ENCODE measurements around the gene EML4. TPM values are rescaled to one million over a fixed set of nuclear protein-coding genes. Genes with fewer than 3 reads are reported as not detected.

Gene EML4
- total RNA-seq, 1 experiment from 2014 or later: 38.3 TPM

DNA sequence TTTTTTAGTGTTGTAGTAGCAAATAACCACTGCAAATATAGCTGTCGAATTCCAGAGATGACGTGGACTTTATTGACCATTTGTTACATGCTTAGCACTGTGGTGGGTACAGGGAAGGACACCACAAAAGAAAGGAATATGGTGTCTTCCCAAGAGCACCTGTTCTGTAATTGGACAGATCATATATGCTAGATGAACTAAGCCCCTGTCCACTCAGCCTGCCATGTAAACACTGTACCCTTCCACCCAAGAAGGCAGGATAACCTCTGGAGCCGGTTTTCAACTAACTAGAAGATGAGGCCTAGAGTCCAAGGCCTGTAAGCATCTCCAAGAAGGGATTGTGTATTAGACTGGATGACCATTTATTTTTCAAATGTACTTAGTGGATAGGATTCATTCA lies 147.8 kb downstream of the EML4 start:
- H3K36me3 ChIP-seq (ENCODE audit: low read depth, low read length): peaks cover 15% of the 10 kb centered on the region; the same call in 1 of the 2 replicates
- intact Hi-C loops (cut with micrococcal nuclease): no loop called here
- peaks cover 10% of the 10 kb centered on the region for H3K4me1 ChIP-seq (ENCODE audit: insufficient read depth, low read length)
- H3K27me3 ChIP-seq (ENCODE audit: low read length): no peaks in the 10 kb centered on the region
- no peak overlapping the region for H3K27ac ChIP-seq (ENCODE audit: low read length)
- no peaks in the 10 kb centered on the region for H3K79me2 ChIP-seq (ENCODE audit: low read length)
- no peaks in the 10 kb centered on the region for H3F3A ChIP-seq (ENCODE audit: low read length, unreplicated experiment)
- H3K9me3 ChIP-seq (ENCODE audit: low read length): no peaks in the 10 kb centered on the region
- H4K20me1 ChIP-seq (ENCODE audit: low read length): no peaks in the 10 kb centered on the region
- TF ChIP-seq EZH2 (IDR thresholded peaks at IDR 0.05; ENCODE audit: low read length, unreplicated experiment) (no peak), EZH2phosphoT487 (IDR thresholded peaks at IDR 0.05; ENCODE audit: borderline replicate concordance, low read length) (no peak)
- TF ChIP-seq, protein P1, sequence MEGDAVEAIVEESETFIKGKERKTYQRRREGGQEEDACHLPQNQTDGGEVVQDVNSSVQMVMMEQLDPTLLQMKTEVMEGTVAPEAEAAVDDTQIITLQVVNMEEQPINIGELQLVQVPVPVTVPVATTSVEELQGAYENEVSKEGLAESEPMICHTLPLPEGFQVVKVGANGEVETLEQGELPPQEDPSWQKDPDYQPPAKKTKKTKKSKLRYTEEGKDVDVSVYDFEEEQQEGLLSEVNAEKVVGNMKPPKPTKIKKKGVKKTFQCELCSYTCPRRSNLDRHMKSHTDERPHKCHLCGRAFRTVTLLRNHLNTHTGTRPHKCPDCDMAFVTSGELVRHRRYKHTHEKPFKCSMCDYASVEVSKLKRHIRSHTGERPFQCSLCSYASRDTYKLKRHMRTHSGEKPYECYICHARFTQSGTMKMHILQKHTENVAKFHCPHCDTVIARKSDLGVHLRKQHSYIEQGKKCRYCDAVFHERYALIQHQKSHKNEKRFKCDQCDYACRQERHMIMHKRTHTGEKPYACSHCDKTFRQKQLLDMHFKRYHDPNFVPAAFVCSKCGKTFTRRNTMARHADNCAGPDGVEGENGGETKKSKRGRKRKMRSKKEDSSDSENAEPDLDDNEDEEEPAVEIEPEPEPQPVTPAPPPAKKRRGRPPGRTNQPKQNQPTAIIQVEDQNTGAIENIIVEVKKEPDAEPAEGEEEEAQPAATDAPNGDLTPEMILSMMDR (conservative IDR thresholded peaks at IDR 0.05; ENCODE audit: low read depth, low read length): no peak
- BruUV-seq (replicated peaks): no TSS peak
- no peak overlapping the region for H2AFZ ChIP-seq (ENCODE audit: low read length)
- no peak overlapping the region for H3K4me2 ChIP-seq (ENCODE audit: low read length)
- no peak overlapping the region for H3K4me3 ChIP-seq (ENCODE audit: low read length)
- DNase-seq (no peak), ATAC-seq (no peak)
- CTCF ChIA-PET: no interaction called here
- POLR2A ChIA-PET (ENCODE audit: unreplicated experiment): no interaction called here
- no peaks in the 10 kb centered on the region for H3K9me2 ChIP-seq (replicated peaks; ENCODE audit: low read length)
- H3K9ac ChIP-seq (ENCODE audit: low read length): no peak overlapping the region

DNA sequence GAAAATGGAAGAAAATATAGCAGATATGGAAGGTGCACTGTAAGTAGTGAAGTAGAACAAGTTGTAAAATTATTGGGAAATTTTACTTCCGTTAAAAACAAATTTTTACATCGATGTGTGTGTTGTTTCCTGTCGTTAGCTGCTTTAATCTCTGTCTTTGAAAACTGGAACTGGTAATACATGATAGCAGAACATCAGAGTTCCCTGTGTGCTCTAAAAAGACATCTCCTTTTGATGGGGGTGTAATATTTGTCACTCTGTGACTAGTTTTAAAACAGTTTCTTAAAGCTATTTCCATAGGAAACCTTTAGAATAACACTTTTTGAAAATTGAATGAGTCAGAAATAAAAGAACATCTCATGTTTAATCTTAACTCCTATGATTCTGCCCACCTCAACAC lies 148.3 kb downstream of the EML4 start:
- TF ChIP-seq, protein P1 (conservative IDR thresholded peaks at IDR 0.05; ENCODE audit: low read depth, low read length): no peak
- TF ChIP-seq EZH2 (IDR thresholded peaks at IDR 0.05; ENCODE audit: low read length, unreplicated experiment) (no peak), EZH2phosphoT487 (IDR thresholded peaks at IDR 0.05; ENCODE audit: borderline replicate concordance, low read length) (no peak)
- DNase-seq (no peak), ATAC-seq (no peak)
- intact Hi-C loops (cut with micrococcal nuclease): no loop called here
- H3K4me1 ChIP-seq (ENCODE audit: insufficient read depth, low read length): peaks cover 10% of the 10 kb centered on the region
- H3K9ac ChIP-seq (ENCODE audit: low read length): no peak overlapping the region
- H3K4me3 ChIP-seq (ENCODE audit: low read length): no peak overlapping the region
- no peaks in the 10 kb centered on the region for H3K79me2 ChIP-seq (ENCODE audit: low read length)
- peaks cover 15% of the 10 kb centered on the region; the same call in 1 of the 2 replicates for H3K36me3 ChIP-seq (ENCODE audit: low read depth, low read length)
- no peak overlapping the region for H3K4me2 ChIP-seq (ENCODE audit: low read length)
- no peaks in the 10 kb centered on the region for H3K9me2 ChIP-seq (replicated peaks; ENCODE audit: low read length)
- no peak overlapping the region for H2AFZ ChIP-seq (ENCODE audit: low read length)
- H3K27me3 ChIP-seq (ENCODE audit: low read length): no peaks in the 10 kb centered on the region
- H3K27ac ChIP-seq (ENCODE audit: low read length): no peak overlapping the region
- no TSS peak for BruUV-seq (replicated peaks)
- H3F3A ChIP-seq (ENCODE audit: low read length, unreplicated experiment): no peaks in the 10 kb centered on the region
- ChIA-PET CTCF (no interaction called here), POLR2A (ENCODE audit: unreplicated experiment) (no interaction called here)
- no peaks in the 10 kb centered on the region for H4K20me1 ChIP-seq (ENCODE audit: low read length)
- no peaks in the 10 kb centered on the region for H3K9me3 ChIP-seq (ENCODE audit: low read length)

DNA sequence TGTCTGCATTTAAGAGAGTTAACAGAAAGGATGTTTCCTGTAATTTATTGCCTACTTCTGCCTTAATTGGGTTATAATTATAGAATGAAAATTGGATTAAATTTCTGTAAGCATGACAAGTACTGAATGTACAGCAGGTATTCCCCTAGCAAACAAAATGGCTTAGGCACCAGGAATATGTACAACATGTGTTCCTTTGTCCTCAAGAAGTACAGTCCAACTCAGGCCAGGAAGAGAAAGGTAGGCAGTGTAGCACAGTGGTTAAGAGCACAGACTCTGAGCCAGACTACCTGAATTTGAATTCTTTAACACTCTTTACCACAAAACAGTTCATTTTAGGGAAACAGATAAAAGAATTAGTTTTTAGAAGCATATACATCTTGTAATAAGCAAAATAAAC lies 148.8 kb downstream of the EML4 start:
- no peaks in the 10 kb centered on the region for H3K9me2 ChIP-seq (replicated peaks; ENCODE audit: low read length)
- no peaks in the 10 kb centered on the region for H3F3A ChIP-seq (ENCODE audit: low read length, unreplicated experiment)
- no peaks in the 10 kb centered on the region for H3K9me3 ChIP-seq (ENCODE audit: low read length)
- H3K79me2 ChIP-seq (ENCODE audit: low read length): no peaks in the 10 kb centered on the region
- no peak for DNase-seq
- ATAC-seq: no peak
- intact Hi-C loops (cut with micrococcal nuclease): no loop called here
- peaks cover 15% of the 10 kb centered on the region; the same call in 1 of the 2 replicates for H3K36me3 ChIP-seq (ENCODE audit: low read depth, low read length)
- no peak overlapping the region for H3K4me3 ChIP-seq (ENCODE audit: low read length)
- H3K9ac ChIP-seq (ENCODE audit: low read length): no peak overlapping the region
- POLR2A ChIA-PET (ENCODE audit: unreplicated experiment): no interaction called here
- no TSS peak for BruUV-seq (replicated peaks)
- no peak overlapping the region for H2AFZ ChIP-seq (ENCODE audit: low read length)
- no peaks in the 10 kb centered on the region for H4K20me1 ChIP-seq (ENCODE audit: low read length)
- no peaks in the 10 kb centered on the region for H3K27me3 ChIP-seq (ENCODE audit: low read length)
- TF ChIP-seq EZH2 (IDR thresholded peaks at IDR 0.05; ENCODE audit: low read length, unreplicated experiment): no peak
- TF ChIP-seq, protein P1 (conservative IDR thresholded peaks at IDR 0.05; ENCODE audit: low read depth, low read length): no peak
- TF ChIP-seq EZH2phosphoT487 (IDR thresholded peaks at IDR 0.05; ENCODE audit: borderline replicate concordance, low read length): no peak
- CTCF ChIA-PET: no interaction called here
- H3K4me1 ChIP-seq (ENCODE audit: insufficient read depth, low read length): peaks cover 10% of the 10 kb centered on the region
- H3K4me2 ChIP-seq (ENCODE audit: low read length): no peak overlapping the region
- H3K27ac ChIP-seq (ENCODE audit: low read length): no peak overlapping the region
